Measurements from ENCODE around the gene AK8. TPM values are rescaled to one million over a fixed set of nuclear protein-coding genes. Genes with fewer than 3 reads are reported as not detected.

Gene AK8
- total and polyA plus RNA-seq, 9 of the 15 experiments (the other 6 are each of a cell fraction or from before 2014, with no cell fraction given) = 0.06 to 0.37 TPM; not detected in 7

- TF ChIP-seq CCNT2 (IDR thresholded peaks at IDR 0.05; ENCODE audit: borderline replicate concordance, extremely low read depth, insufficient read length, low read depth, low read length) (peak; percentile 98), ZNF253 (CRISPR knock-in tag; conservative IDR thresholded peaks at IDR 0.05) (no peak), ARID3A (IDR thresholded peaks at IDR 0.05; ENCODE audit: borderline replicate concordance, low read depth, low read length) (peak; percentile 80; the same call in 1 of the 2 replicates), SRSF1 (IDR thresholded peaks at IDR 0.05; ENCODE audit: low read depth, low read length) (no peak), ZNF311 (CRISPR knock-in tag; IDR thresholded peaks at IDR 0.05) (0 out of 2 replicates have a peak, but pooled peaks have one; percentile 51), THRB (CRISPR knock-in tag; conservative IDR thresholded peaks at IDR 0.05) (peak; percentile 88), E2F1 (CRISPR knock-in tag; IDR thresholded peaks at IDR 0.05) (no peak), SMARCC2 (IDR thresholded peaks at IDR 0.05; ENCODE audit: low read depth) (peak; percentile 85), EP400 (IDR thresholded peaks at IDR 0.05) (peak; percentile 54; the same call in 1 of the 2 replicates), HBP1 (CRISPR knock-in tag; IDR thresholded peaks at IDR 0.05) (peak; percentile 84), HEY1 (CRISPR knock-in tag; IDR thresholded peaks at IDR 0.05; ENCODE audit: borderline replicate concordance) (no peak; the same call in 1 of the 2 replicates), ZNF512 (tag; IDR thresholded peaks at IDR 0.05) (no peak), BCOR (IDR thresholded peaks at IDR 0.05) (peak; percentile 88), ZNF384 (IDR thresholded peaks at IDR 0.05; ENCODE audit: low read depth, low read length) (peak; percentile 53; the same call in 1 of the 2 replicates), KDM1A (IDR thresholded peaks at IDR 0.05) (peak; percentile 91 to 92), ZZZ3 (IDR thresholded peaks at IDR 0.05) (peak; percentile 36; the same call in 1 of the 2 replicates), CTBP1 (IDR thresholded peaks at IDR 0.05; ENCODE audit: borderline replicate concordance) (peak; percentile 96), HNRNPH1 (optimal IDR thresholded peaks at IDR 0.05; ENCODE audit: low read depth, low read length) (no peak)
These were observed 79.0 kb downstream of the AK8 start (continued) for GRCh38 chr9:132798817-132799790.

All from K562 (cell line).